ENCODE measurements around the gene SLC25A43.
"Not testable (repeated sequence)": the region's sequence is repeated elsewhere in the genome, so short reads cannot be mapped to it uniquely, and the experiment has no call there.

Gene SLC25A43

DNA sequence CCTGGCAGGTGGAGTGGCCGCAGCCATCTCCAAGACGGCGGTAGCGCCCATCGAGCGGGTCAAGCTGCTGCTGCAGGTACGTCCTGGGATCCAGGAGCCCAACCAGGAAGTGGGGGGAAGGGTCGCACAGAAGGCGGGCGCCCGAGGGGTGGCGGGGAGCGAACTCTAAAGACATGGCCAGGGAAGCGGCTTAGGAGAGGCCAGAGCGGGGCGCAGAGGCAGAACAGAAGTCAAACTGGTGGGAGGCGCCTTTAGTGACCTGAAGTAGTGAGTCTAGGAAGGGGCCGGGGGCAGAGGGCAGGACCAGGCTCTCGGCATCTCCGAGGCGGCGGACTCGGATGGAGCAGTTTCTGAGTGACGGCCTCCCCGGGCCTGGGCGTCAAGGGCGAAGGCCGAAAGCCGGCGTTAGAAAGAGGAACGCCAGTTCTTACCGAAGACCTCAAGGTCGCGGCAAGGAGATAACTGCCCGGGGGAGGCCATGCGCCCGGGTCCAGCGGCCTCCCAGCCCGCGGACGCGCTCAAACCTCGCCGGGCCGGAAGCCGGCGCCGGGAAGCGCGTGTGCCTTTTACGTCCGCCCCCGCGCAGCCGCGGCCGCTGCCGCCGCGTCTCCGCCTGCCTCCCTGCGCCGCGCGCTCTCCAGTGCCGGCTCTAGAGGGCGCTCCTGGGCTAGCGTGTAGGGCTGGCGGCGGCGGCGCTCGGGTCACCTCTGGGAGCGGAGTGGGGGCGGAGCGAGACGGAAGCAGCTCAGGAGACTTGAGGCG lies 69.6 kb downstream of the SLC25A43 start:
- peak; percentile 80 for DNase-seq (ENCODE audit: low read depth)

DNA sequence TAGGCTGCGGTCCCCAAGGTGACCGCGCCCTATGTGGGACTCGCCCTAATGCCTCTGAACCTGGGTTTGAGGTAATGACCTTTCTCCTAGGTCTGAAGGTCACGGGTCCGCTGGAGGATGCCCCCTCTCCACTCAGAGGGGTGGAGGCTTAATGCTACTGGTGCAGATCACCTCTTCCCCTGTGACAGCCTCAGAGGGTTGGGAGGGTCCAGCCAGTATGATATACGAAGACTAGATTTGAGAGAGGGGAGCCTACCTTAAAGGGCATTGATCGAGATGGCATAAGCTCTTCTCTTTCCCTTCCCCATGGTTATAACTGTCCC lies 70.1 kb downstream of the SLC25A43 start:
- no peak for DNase-seq (ENCODE audit: low read depth)

DNA sequence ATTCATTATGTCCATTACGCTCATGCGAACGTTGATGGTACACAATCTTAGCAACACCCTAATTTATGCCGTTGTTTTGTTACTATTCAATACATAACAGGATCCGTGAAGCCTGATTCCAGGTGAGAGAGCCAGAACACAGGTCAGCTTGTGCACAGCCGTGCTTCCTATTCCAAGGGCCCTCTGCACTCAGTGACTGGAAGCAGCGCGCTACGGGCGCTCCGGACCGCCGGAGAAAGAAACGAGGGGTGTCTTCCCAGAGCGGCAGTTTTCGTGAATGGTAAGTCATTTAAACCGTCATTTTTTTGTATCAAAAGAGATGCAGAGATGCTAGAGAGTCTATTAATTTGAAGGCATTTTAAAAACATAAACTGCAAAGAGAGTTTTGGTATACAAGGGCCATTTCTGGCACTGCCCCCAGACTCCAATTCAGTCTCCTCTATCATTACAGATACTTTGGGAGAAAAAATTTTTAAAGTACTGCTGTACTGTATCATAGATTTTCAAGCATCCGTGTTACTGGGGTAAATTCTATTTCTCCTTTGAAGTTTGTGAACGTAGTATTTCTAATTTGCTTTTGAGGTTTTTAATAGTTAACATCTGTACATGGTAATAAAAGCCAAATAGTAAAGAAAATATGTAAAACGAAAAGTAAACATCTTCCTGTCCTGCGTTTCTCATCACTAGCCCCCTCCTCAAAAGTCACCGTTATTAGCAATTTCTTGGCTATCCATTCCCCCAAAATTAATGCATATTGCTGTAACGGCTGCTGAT lies 75.7 kb downstream of the SLC25A43 start:
- DNase-seq (ENCODE audit: low read depth) = no peak

DNA sequence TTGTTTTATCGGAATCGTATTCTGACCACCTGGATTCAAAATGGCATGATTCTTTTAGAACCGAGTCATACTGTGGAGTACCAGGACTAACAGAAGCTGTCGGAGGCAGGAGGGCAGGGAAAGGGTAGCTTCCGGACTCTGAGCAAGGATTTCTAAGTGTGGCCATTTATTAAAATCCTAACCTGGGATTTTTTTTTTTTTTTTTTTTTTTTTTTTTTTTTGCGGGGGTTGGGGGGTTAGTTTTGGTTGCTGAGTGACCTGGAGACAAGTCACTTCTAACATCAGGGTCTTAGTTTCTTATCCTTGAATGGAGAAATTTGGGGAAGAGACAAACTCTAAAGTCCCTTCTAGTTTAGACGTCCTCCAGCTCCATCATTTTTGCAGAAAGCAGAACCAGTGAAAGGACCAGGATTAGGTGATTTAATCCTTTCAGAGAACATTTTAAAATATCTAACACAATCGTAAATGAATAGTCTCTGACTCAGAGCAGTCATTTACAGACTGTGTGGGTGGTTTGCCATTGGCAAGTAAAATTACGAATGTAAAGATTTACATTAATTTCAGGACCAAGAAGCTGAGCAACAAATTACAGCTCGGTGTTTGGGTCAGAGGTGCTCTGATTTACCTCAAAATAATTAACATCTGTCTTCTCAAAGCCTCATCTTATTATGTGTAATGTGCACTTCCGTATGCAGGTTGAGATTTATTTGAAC lies 76.4 kb downstream of the SLC25A43 start:
- DNase-seq (ENCODE audit: low read depth) = no peak

DNA sequence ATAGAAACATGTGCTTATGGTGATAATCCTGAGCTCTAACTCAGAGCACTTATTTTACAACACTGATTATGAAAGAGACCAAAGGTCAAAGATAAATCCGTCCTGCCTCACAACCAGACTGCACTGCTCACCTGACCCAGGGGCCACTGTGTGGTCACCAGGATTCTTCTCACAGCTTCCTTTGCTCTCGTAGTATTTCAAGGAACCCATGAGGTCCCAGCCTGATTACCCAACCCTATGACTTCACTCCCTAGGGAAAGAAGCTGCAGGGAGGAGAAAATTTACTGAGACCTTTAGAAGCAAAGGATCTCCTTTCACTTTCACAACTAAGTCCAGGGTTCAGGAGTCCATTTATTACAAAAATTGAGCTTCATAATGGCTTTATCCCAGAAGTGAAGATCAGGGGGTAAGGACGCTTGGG lies 78.7 kb downstream of the SLC25A43 start:
- no peak for DNase-seq (ENCODE audit: low read depth)

DNA sequence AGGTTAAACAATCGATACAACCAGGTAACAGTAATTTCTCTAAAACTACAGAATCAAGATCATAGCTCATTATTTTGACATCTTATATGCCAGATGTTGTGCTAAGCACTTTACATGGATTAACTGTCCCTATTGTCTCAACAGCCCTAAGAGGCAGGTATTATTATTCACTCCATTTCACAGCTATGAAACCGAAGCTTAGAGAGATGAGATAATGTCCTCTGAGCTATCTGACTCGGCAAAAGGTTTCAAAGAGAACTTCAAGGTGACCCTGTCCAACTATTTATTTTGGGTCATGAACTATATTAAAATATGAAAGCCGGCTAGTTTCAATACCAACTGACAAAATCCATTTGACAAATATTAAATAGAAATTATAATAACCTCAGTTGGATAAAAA lies 79.4 kb downstream of the SLC25A43 start:
- no peak for DNase-seq (ENCODE audit: low read depth)

DNA sequence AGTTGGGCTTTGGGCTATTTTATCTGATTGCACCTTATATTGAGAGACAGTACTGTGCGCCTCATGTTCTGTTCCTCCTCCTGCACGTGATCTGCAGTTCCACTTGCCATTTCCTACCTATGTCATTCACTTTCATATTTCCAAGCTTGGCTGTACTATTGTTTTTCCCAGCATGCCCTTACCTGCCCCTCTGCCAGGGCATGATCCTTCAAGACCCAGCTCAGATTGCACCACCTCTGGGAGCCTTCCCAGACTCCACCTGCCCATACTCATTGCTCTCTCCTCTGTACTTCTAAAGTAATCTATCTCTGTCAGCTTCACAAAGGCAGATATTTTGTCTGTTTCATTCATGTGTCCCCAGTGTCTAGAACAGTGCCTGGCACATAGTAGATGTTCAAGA lies 80.7 kb downstream of the SLC25A43 start:
- DNase-seq (ENCODE audit: low read depth) = no peak

DNA sequence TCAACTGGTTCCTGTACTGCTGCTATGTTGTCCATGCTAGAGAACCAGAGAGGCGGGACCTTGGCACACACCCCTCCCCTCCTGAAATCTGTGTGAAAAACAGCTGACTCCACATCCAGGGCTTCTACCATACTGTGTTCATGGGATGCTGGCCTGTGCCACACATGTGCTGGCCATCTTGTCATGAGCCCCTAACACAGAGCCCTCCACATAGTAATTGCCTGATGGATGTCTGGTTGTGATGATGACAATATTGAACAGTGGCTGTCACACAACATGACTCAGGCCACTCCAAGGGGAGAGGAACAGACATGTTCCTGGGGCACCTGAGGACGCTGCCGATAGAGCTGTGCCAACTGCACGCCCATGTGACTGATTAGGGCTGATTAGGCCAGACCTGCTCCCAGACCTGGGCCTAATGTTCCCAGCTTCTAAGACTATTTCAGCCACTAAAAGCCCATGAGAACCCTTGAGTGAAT lies 82.2 kb downstream of the SLC25A43 start:
- DNase-seq (ENCODE audit: low read depth) = no peak

DNA sequence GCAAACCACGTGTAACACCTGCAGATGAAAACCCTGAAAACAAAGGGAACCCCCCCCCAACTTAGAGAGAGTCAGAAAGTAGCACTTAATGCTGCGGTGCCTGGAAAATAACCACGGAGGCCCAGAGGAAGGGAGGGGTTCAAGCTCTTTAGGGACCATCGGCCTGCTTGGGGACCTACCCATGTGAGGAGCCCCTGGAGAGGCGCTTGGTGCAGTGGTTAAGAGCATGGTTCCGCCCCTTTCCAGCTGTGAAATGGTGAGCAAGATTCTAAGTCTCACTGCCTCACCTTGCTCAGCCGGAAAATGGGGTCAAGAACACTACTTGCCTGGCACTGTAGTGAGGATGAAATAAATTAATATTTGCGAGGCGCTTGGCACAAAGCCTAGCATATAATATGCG lies 82.9 kb downstream of the SLC25A43 start:
- DNase-seq (ENCODE audit: low read depth) = no peak

DNA sequence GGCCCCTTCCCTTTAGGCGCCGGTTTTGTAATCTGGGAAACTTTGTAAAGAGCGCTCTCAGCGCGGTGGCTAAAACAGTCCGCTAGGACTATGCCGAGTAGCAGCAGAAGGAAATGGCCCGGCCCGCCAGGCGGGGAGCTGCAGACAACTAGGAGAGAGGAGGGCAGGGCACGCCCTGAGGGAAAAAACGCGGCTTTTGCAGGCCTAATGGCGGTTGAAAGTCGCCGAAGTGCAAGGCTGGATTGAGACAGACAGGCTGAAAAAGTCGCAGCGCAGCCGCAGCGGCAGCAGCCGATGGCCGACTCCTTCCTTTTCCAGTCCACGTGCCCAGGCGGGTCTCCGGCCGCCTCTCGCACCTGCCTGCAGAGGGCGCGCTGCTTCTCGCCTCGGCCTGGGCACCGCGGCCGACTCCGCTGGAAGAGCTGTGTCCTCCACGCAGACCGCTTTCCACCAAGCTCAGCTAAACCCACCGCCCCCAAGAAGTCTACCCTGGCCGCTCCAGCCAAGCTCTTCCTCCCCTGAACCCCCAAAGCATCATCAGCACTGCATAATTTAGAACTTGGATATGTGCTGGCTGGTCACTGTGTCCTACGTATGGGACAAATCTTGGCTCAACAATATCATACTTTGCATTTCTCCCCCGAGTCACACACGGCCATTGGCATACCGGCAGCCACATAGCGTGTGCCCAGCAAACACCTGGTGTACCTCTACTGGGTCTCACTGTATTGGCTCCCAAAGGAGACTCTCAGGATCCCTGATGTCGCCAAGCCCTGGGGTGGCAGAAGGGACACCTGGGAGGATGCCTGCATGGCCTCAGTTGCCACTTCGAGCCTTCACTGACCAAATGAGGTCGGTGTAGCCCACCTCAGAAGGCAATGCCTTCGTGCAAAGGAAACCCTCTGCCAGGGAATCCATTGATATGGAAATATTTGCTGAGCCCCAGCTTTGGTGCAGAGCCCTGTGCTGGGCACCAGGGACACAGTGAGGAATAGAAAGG lies 83.6 kb downstream of the SLC25A43 start:
- DNase-seq (ENCODE audit: low read depth) = peak; percentile 42

DNA sequence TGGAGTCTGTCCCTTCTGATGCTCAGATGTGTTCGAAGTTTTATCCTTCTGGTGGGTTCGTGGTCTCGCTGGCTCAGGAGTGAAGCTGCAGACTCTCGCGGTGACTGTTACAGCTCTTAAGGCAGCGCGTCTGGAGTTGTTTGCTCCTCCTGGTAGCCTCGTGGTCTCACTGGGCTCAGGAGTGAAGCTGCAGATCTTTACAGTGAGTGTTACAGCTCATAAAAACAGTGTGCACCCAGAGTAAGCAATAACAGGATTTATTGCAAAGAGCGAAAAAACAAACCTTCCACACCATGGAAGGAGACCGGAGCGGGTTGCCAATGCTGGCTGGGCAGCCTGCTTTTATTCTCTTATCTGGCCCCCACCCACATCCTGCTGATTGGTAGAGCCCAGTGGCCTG lies 87.6 kb downstream of the SLC25A43 start:
- no peak for DNase-seq (ENCODE audit: low read depth)

DNA sequence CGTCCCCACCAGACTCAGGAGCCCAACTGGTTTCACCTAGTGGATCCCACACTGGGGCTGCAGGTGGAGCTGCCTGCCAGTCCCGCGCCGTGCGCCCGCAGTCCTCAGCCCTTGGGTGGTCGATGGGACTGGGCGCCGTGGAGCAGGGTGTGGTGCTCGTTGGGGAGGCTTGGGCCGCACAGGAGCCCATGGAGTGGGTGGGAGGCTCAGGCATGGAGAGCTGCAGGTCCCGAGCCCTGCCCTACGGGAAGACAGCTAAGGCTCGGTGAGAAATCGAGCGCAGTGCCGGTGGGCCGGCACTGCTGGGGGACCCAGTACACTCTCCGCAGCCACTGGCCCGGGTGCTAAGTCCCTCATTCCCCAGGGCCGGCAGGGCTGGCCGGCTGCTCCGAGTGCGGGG lies 88.6 kb downstream of the SLC25A43 start:
- not testable (repeated sequence) for DNase-seq (ENCODE audit: low read depth)

DNA sequence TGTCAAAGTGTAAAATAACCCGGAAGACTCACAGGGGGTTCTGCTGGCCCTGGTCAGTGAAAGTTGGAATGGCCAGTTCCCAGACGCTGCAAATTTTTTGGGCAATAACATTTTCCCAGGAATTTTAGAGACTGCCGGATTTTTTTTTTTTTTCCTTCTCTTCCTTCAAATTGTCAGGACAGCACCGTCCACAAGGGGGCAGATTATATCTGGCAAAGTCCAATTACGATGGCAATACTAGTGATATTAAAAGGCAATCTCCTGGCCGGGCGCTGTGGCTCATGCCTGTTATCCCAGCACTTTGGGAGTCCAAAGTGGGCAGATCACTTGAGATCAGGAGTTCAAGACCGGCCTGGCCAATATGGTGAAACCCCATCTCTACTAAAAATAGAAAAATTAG lies 89.6 kb downstream of the SLC25A43 start:
- DNase-seq (ENCODE audit: low read depth) = no peak

DNA sequence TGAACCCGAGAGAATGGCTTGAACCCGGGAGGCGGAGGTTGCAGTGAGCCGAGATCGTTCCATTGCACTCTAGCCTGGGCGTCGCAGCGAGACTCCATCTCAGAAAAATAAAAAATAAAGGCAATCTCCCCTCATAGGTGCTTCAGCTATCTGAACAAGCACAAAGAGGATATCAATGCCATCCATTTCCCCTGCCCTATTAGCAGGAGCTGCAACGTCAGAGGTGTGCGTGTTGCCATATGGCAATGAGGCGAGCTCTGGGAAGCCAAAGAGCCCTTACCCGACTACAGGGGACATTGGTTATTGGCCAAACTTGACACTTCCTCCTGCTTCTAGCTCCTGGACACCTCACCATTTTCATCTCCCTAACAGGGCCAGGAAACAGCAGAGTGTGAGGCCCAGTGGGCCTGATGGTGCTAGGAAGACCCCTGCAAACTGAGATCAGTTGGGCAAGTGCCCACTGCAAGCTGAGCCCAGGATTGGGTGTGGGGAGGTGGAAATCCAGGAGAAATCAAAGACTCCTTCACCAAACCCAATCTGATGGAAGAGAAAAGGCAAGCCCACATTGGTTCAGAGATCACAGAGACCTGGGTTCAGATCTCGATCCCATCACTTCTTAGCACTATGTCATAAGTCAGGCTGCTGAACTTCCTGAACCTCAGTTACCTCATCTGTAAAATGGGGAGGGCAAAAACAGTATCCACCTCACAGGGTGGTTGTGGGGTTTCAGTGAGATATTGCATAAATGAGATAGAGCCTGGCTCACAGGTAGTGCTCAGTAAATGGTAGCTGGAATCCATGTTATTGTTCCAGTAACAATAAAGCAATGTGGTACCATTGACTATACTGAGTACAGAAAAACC lies 90.3 kb downstream of the SLC25A43 start:
- no peak for DNase-seq (ENCODE audit: low read depth)

DNA sequence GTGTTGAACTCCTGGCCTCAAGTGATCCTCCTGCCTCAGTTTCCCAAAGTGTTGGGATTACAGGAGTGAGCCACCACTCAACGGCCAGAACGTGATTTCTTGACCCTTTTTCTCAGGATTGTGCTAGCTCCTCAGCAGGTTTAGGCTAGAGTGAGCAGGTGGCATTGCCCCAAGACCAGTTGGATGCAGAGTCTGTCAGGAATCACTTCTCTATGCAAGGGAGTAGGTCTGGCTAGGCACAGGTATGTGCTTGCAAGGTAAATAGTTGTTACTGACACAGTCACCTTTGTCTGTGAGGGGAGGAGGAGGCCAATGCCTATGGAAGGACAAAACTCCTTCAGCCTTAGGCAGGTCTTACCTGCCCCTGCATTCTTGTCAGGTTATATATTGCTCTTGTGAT lies 93.3 kb downstream of the SLC25A43 start:
- no peak for DNase-seq (ENCODE audit: low read depth)

DNA sequence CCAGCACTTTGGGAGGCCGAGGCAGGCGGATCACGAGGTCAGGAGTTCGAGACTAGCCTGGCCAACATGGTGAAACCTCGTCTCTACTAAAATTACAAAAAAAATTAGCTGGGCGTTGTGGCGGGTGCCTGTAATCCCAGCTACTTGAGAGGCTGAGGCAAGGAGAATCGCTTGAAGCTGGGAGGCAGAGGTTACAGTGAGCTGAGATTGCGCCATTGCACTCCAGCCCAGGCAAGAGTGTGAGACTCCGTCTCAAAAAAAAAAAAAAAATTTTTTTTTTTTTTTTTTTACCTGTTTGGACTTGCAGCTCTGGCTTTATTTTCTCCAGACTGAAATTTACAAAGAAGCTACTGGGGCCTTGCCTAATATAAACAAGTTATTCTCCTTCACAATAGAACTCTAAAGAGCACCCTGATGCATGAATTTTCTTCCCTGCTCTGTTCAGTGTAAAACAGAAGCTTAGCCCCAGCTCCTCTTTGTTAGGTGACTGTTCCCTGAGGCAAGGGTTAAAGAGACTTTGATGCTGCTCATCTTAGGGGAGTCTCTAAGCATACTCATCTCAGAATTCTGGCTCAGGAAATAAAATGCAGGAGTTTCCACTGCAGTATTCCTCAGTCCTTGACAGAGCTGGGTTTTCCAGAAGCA lies 94.8 kb downstream of the SLC25A43 start:
- not testable (repeated sequence) for DNase-seq (ENCODE audit: low read depth)

DNA sequence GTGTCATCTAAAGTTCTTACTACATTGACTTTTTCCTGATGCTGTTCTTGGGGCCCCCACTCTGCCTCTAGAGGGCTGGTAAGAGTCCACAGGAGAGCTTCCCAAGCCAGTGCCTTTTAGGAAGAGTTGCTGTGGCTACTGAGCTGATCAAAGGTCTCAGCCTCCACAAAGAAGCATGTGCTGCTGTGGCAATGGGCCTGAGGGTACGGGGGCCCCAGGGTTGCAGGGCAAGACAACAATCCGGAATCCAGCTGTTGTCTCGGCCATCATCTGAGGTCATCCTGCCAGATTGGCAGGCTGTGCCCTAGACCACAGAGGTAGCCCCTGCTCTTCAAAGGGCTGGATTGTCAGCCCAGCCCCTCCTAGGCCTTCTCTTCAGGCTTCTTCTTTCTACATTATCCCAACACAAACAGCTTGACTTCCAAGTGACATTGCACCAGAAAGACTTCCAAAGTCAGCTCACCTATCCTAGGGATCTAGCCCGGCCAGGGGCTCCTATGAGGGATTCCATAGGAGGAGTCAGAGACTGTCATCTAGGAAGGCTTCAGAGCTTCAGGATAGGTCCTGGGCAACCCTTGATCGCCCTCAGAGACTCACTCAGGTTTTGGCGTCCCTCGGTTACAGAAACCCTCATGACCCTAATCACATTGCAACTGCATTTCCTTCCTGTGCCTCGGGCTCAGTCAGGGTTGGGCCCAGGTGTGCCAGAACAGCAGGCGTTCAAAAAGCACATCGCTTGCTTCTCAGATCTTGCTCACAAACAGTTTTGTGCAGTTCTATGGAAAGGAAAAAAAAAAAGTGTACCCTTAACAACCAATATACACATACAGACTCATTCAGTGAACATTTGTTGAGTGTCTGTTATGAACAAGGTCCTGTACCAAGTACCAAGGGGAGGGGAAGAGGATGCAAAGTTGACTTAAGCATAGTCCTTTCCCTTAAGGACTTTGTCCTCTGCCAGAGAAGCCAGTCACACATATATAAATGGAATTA lies 96.9 kb downstream of the SLC25A43 start:
- no peak for DNase-seq (ENCODE audit: low read depth)

DNA sequence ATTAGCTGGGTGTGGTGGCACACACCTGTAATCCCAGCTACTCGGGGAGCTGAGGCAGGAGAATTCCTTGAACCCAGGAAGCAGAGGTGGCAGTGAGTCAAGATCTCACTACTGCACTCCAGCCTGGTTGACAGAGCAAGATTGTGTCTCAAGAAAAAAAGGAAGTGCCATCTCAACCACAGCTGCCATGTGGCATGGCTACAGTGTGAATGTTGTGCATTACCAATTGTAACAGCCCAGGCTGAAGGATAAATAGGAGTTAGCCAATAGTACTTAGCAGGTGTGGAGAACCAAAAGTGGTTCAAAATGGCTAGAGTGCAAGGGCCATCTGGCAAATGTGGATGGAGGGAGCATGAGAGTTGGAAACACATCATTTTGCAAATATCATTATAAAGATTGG lies 98.0 kb downstream of the SLC25A43 start:
- no peak for DNase-seq (ENCODE audit: low read depth)

Measured in activated T-helper 9 cell treated with anti-CD3 and anti-CD28 coated beads, Interleukin-2, amount 50 U/mL, for 16 hours (primary cell).